Stimulated activated CD8-positive, alpha-beta memory T cell treated with anti-CD3 and anti-CD28 coated beads, Interleukin-12 subunit alpha, Interleukin-12 subunit beta, amount 100 ng/mL, for 24 hours (primary cell): ENCODE results near the gene PPP4R2.

Source experiments
- DNase-seq: peaks from one replicate; pipeline ENCODE4 v3.0.0-alpha.2; 2020; ENCODE audit errors: extremely low read depth

Gene PPP4R2

GRCh38 chr3:73114711-73115110, 118.1 kb downstream of the PPP4R2 start:
- DNase-seq, result no peak

GRCh38 chr3:73115806-73116205, 119.2 kb downstream of the PPP4R2 start:
- no peak for DNase-seq
